HCT116 (cell line): Measurements from ENCODE around the gene UGT1A7. TPM values are rescaled to one million over a fixed set of nuclear protein-coding genes. Genes with fewer than 3 reads are reported as not detected.

Experiments
- ATAC-seq: fragments of 200-7000 bp; cut with Tn5 transposase; 2 replicates; pipeline ENCODE4 v1.9.1; 2020; ENCODE audit warnings: mild to moderate bottlenecking, moderate library complexity
- BruUV-seq: library from RNA; stranded (reverse); fragments of 400-500 nt; replicated peaks from 2 replicates; lab custom pipeline; 2021; lab: Mats Ljungman, UMichigan
- CTCF ChIA-PET: fragments of 300-600 bp; sonication (Branson Sonifier 250); formaldehyde crosslinking; loops from one replicate; lab custom pipeline; 2021; ENCODE audit warnings: antibody characterized with exemption; lab: Charles Lee
- POLR2A ChIA-PET: fragments of 300-600, 350-600 bp; sonication (Branson Sonifier 250); formaldehyde crosslinking; loops from one replicate; lab custom pipeline; 2021; ENCODE audit warnings: antibody characterized with exemption; lab: Charles Lee
- RAD21 ChIA-PET, 2 experiments: fragments of 300-600 bp; sonication (Branson Sonifier 250); formaldehyde crosslinking; loops; one replicate each; lab custom pipeline; 2023; ENCODE audit warnings: low total read pairs in 2 of 2; ENCODE audit not compliant: uncharacterized antibody in 2 of 2, unreplicated experiment in 2 of 2, low non-redundant PET in 1 of 2; lab: Charles Lee
- DNase-seq: peaks from one replicate; pipeline ENCODE4 v3.0.0-alpha.2; 2010; ENCODE audit warnings: low read depth, low spot score
- H2AFZ ChIP-seq: fragments of 200-600 bp; shearing (Covaris generic), sonication (generic); 2 replicates; pipeline ENCODE4 v1.6.1; 2017; ENCODE audit warnings: low read depth, mixed run types, mixed read lengths, antibody characterized with exemption, low read length; ENCODE audit not compliant: poor library complexity, severe bottlenecking
- H3K27ac ChIP-seq: 2 replicates; pipeline ENCODE4 v1.5.1; 2012; ENCODE audit warnings: low read depth, low read length
- H3K27me3 ChIP-seq: fragments of 200-600 bp; sonication (generic); 2 replicates; pipeline ENCODE4 v1.6.1; 2016; ENCODE audit warnings: mixed run types, low read length, mixed read lengths; ENCODE audit not compliant: insufficient read depth
- H3K36me3 ChIP-seq, 2 experiments: fragments of 200-500 bp in 1 of 2; fragments of 200-600 bp in 1 of 2; sonication (Bioruptor generic) in 1 of 2; sonication (generic) in 1 of 2; 2 replicates each; pipeline versions ENCODE4 v1.5.1 to v1.6.1; 2014 to 2016; ENCODE audit warnings: low read length in 2 of 2, inconsistent platforms in 1 of 2, mixed read lengths in 1 of 2, mixed run types in 1 of 2; ENCODE audit not compliant: insufficient read depth in 2 of 2, control insufficient read depth in 1 of 2
- H3K4me1 ChIP-seq, 2 experiments: fragments of 200-600 bp in 1 of 2; sonication (generic) in 1 of 2; 2 replicates each; pipeline versions ENCODE4 v1.5.1 to v1.6.1; 2012 to 2017; ENCODE audit warnings: low read length in 2 of 2, inconsistent platforms in 1 of 2, mild to moderate bottlenecking in 1 of 2, mixed read lengths in 1 of 2, mixed run types in 1 of 2, moderate library complexity in 1 of 2; ENCODE audit not compliant: insufficient read depth in 2 of 2, control insufficient read depth in 1 of 2
- H3K4me2 ChIP-seq: fragments of 200-600 bp; sonication (generic); 2 replicates; pipeline ENCODE4 v1.6.1; 2017; ENCODE audit warnings: mixed run types, low read length, mixed read lengths
- H3K4me3 ChIP-seq, 2 experiments: fragments of 200-600 bp in 1 of 2; sonication (generic) in 1 of 2; replicated peaks in 1 of 2; 2 replicates each; pipeline ENCODE4 v1.5.1; 2011 to 2016; ENCODE audit warnings: low read length in 2 of 2, control low read depth in 1 of 2, low read depth in 1 of 2, mild to moderate bottlenecking in 1 of 2, mixed read lengths in 1 of 2, mixed run types in 1 of 2
- H3K79me2 ChIP-seq: fragments of 200-600 bp; sonication (generic); 2 replicates; pipeline ENCODE4 v1.6.1; 2017; ENCODE audit warnings: mild to moderate bottlenecking, mixed run types, low read length, moderate library complexity, mixed read lengths; ENCODE audit not compliant: insufficient read depth
- H3K9ac ChIP-seq: fragments of 200-600 bp; sonication (generic); 2 replicates; pipeline ENCODE4 v1.6.1; 2016; ENCODE audit warnings: low read length, mixed read lengths
- H3K9me2 ChIP-seq: fragments of 200-600 bp; sonication (generic), shearing (Covaris generic); 2 replicates; pipeline ENCODE4 v1.6.1; 2017; ENCODE audit warnings: mixed run types, mild to moderate bottlenecking, moderate library complexity; ENCODE audit not compliant: insufficient read depth
- H3K9me3 ChIP-seq, 2 experiments: fragments of 200-500 bp in 1 of 2; fragments of 200-600 bp in 1 of 2; sonication (Bioruptor generic) in 1 of 2; sonication (generic) in 1 of 2; 2 replicates each; pipeline ENCODE4 v1.6.1; 2014 to 2017; ENCODE audit warnings: low read length in 2 of 2, mixed read lengths in 2 of 2, inconsistent platforms in 1 of 2, low read depth in 1 of 2, mild to moderate bottlenecking in 1 of 2, mixed run types in 1 of 2, moderate library complexity in 1 of 2; ENCODE audit not compliant: control insufficient read depth in 1 of 2, insufficient read depth in 1 of 2
- H4K20me1 ChIP-seq: fragments of 200-600 bp; sonication (generic), shearing (Covaris generic); 2 replicates; pipeline ENCODE4 v1.6.1; 2017; ENCODE audit warnings: mixed run types, mild to moderate bottlenecking, moderate library complexity; ENCODE audit not compliant: insufficient read depth
- CBX3 ChIP-seq: IDR thresholded peaks from 2 replicates; pipeline ENCODE4 v1.6.1; 2012; ENCODE audit warnings: low read depth
- CEBPB ChIP-seq: IDR thresholded peaks from 2 replicates; pipeline ENCODE4 v1.6.1; 2012; ENCODE audit warnings: low read depth
- CTCF ChIP-seq, 3 experiments: fragments of 200-600 bp in 1 of 3; sonication (generic) in 1 of 3; IDR thresholded peaks in 2 of 3; conservative IDR thresholded peaks in 1 of 3; 2 replicates each; pipeline ENCODE4 v1.5.1; 2012 to 2017; ENCODE audit warnings: low read depth in 2 of 3, low read length in 2 of 3, antibody characterized with exemption in 1 of 3, borderline replicate concordance in 1 of 3, control low read depth in 1 of 3, mild to moderate bottlenecking in 1 of 3, mixed read lengths in 1 of 3, mixed run types in 1 of 3, moderate library complexity in 1 of 3; ENCODE audit not compliant: insufficient read depth in 1 of 3
- EZH2 ChIP-seq: fragments of 200-600 bp; sonication (generic); IDR thresholded peaks from 2 replicates; pipeline ENCODE4 v1.6.1; 2017; ENCODE audit warnings: antibody characterized with exemption, mixed run types
- EZH2phosphoT487 ChIP-seq: fragments of 200-600 bp; IDR thresholded peaks from 2 replicates; pipeline ENCODE4 v1.6.1; 2018; ENCODE audit warnings: antibody characterized with exemption, borderline replicate concordance
- FOSL1 ChIP-seq: IDR thresholded peaks from 2 replicates; pipeline ENCODE4 v1.6.1; 2012; ENCODE audit warnings: low read depth
- JUND ChIP-seq: IDR thresholded peaks from 2 replicates; pipeline ENCODE4 v1.6.1; 2012
- MAX ChIP-seq: IDR thresholded peaks from 2 replicates; pipeline ENCODE4 v1.6.1; 2012
- POLR2AphosphoS5 ChIP-seq: IDR thresholded peaks from 2 replicates; pipeline ENCODE4 v1.6.1; 2011; ENCODE audit warnings: mild to moderate bottlenecking, low read depth, low read length, moderate library complexity
- RAD21 ChIP-seq: IDR thresholded peaks from 2 replicates; pipeline ENCODE4 v1.6.1; 2012; ENCODE audit warnings: low read depth, mild to moderate bottlenecking
- SIN3A ChIP-seq: IDR thresholded peaks from 2 replicates; pipeline ENCODE4 v1.6.1; 2012; ENCODE audit warnings: low read depth
- TCF7L2 ChIP-seq: IDR thresholded peaks from 2 replicates; pipeline ENCODE4 v1.7.0; 2011; ENCODE audit warnings: borderline replicate concordance, inconsistent platforms; ENCODE audit not compliant: insufficient read depth, insufficient read length; ENCODE audit errors: extremely low read depth
- ZBTB33 ChIP-seq: IDR thresholded peaks from 2 replicates; pipeline ENCODE4 v1.6.1; 2011; ENCODE audit warnings: mild to moderate bottlenecking, low read length, moderate library complexity; ENCODE audit not compliant: insufficient replicate concordance; ENCODE audit errors: extremely low read depth
- ZFX ChIP-seq: fragments of 450-650 bp; IDR thresholded peaks from 2 replicates; pipeline ENCODE4 v1.6.1; 2017
- intact Hi-C: fragments of 100-400 bp; cut with micrococcal nuclease; formaldehyde crosslinking; loops from 2 replicates; pipeline ENCODE4 v1.10.0; 2022
- total RNA-seq: library from RNA; stranded (reverse); gene quantifications from one replicate; pipeline ENCODE4 v1.2.1, GENCODE V29; 2021; ENCODE audit not compliant: unreplicated experiment

The UGT1A7 gene
- total RNA-seq, 1 experiment from 2014 or later: not detected

- Histone ChIP-seq H3K9me3 (no peaks in the 10 kb centered on the region), H3K27me3 (no peaks in the 10 kb centered on the region), H2AFZ (no peak overlapping the region), H3K27ac (no peak overlapping the region), H3K4me2 (no peak overlapping the region), H3K79me2 (no peaks in the 10 kb centered on the region), H3K36me3 (no peaks in the 10 kb centered on the region), H3K9me2 (no peaks in the 10 kb centered on the region), H3K4me3 (no peak overlapping the region), H4K20me1 (no peaks in the 10 kb centered on the region), H3K9ac (no peak overlapping the region), H3K4me1 (no peaks in the 10 kb centered on the region)
- ChIA-PET POLR2A (no interaction called here), RAD21 (no interaction called here), CTCF (no interaction called here)
- intact Hi-C loops: no loop called here
- DNase-seq (no peak), ATAC-seq (no peak)
- no TSS peak for BruUV-seq
- no peak for TF ChIP-seq EZH2
- TF ChIP-seq ZFX: no peak
- no peak for TF ChIP-seq POLR2AphosphoS5
- no peak for TF ChIP-seq CEBPB
- TF ChIP-seq TCF7L2: no peak
- no peak for TF ChIP-seq FOSL1
- TF ChIP-seq MAX: no peak
- no peak for TF ChIP-seq EZH2phosphoT487
Measured at GRCh38 chr2:233793465-233794127, 111.9 kb downstream of the UGT1A7 start.

- Histone ChIP-seq H3K79me2 (no peaks in the 10 kb centered on the region), H3K4me3 (no peak overlapping the region), H3K27me3 (no peaks in the 10 kb centered on the region), H4K20me1 (no peaks in the 10 kb centered on the region), H3K9me2 (no peaks in the 10 kb centered on the region), H3K4me1 (no peaks in the 10 kb centered on the region), H3K36me3 (no peaks in the 10 kb centered on the region), H3K4me2 (no peak overlapping the region), H3K9ac (no peak overlapping the region), H3K9me3 (no peaks in the 10 kb centered on the region), H3K27ac (no peak overlapping the region), H2AFZ (no peak overlapping the region)
- ChIA-PET RAD21 (no interaction called here), POLR2A (no interaction called here), CTCF (no interaction called here)
- BruUV-seq: no TSS peak
- DNase-seq: no peak
- intact Hi-C loops: no loop called here
- ATAC-seq: no peak
- TF ChIP-seq JUND: no peak
- TF ChIP-seq EZH2: no peak
- TF ChIP-seq RAD21: no peak
- no peak for TF ChIP-seq CTCF (IDR thresholded peaks at IDR 0.05 in 2 of 3, conservative IDR thresholded peaks at IDR 0.05 in 1 of 3; ENCODE audit: borderline replicate concordance in 1 of 3, insufficient read depth in 1 of 3, low read depth in 2 of 3, low read length in 2 of 3)
- TF ChIP-seq CEBPB: no peak
- TF ChIP-seq CBX3: no peak
- no peak for TF ChIP-seq FOSL1
- no peak for TF ChIP-seq ZBTB33
- TF ChIP-seq SIN3A: no peak
- TF ChIP-seq MAX: no peak
Measured at GRCh38 chr2:233794128-233794658, 112.5 kb downstream of the UGT1A7 start.
